ENCODE results near the gene ALDH3B1.
A peak's percentile ranks its signal among the peaks of the same experiment; 100 is the strongest.

The ALDH3B1 gene

GRCh38 chr11:68039526-68040086 lies 29.5 kb downstream of the ALDH3B1 start:
- peak overlapping the region; percentile 27 for H3K4me3 ChIP-seq (ENCODE audit: low read depth, low read length)
- no peaks in the 10 kb centered on the region for H3K79me2 ChIP-seq
- no peaks in the 10 kb centered on the region for H3K9me3 ChIP-seq (ENCODE audit: control insufficient read depth, low read length)
- H3K27ac ChIP-seq, result peak overlapping the region; percentile 66
- H2AFZ ChIP-seq, result no peak overlapping the region
- no peak for TF ChIP-seq CTCF (IDR thresholded peaks at IDR 0.05)
- H3K36me3 ChIP-seq (ENCODE audit: control insufficient read depth, insufficient read depth, low read length), result no peaks in the 10 kb centered on the region
- H3K9ac ChIP-seq, result no peak overlapping the region
- peaks cover 8% of the 10 kb centered on the region for H3K4me1 ChIP-seq
- no peaks in the 10 kb centered on the region for H3K27me3 ChIP-seq (ENCODE audit: control insufficient read depth, insufficient read depth, low read length)
- no peak overlapping the region for H3K4me2 ChIP-seq (ENCODE audit: low read length)

GRCh38 chr11:68040101-68040956 lies 30.2 kb downstream of the ALDH3B1 start:
- Histone ChIP-seq H3K27ac (peak overlapping the region; percentile 66), H3K9ac (no peak overlapping the region), H3K9me3 (ENCODE audit: control insufficient read depth, low read length) (no peaks in the 10 kb centered on the region), H3K27me3 (ENCODE audit: control insufficient read depth, insufficient read depth, low read length) (no peaks in the 10 kb centered on the region), H3K36me3 (ENCODE audit: control insufficient read depth, insufficient read depth, low read length) (no peaks in the 10 kb centered on the region), H3K4me1 (peaks cover 8% of the 10 kb centered on the region), H3K4me2 (ENCODE audit: low read length) (peak overlapping the region; percentile 30), H2AFZ (peak overlapping the region; percentile 61), H3K79me2 (no peaks in the 10 kb centered on the region), H3K4me3 (ENCODE audit: low read depth, low read length) (peak overlapping the region; percentile 29)
- TF ChIP-seq CTCF (IDR thresholded peaks at IDR 0.05), result no peak

- Histone ChIP-seq H3K27me3 (ENCODE audit: control insufficient read depth, insufficient read depth, low read length) (no peaks in the 10 kb centered on the region), H3K36me3 (ENCODE audit: control insufficient read depth, insufficient read depth, low read length) (no peaks in the 10 kb centered on the region), H2AFZ (no peak overlapping the region), H3K4me2 (ENCODE audit: low read length) (peak overlapping the region; percentile 30), H3K4me1 (peaks cover 8% of the 10 kb centered on the region), H3K9me3 (ENCODE audit: control insufficient read depth, low read length) (no peaks in the 10 kb centered on the region), H3K79me2 (no peaks in the 10 kb centered on the region), H3K9ac (no peak overlapping the region), H3K4me3 (ENCODE audit: low read depth, low read length) (peak overlapping the region; percentile 29), H3K27ac (no peak overlapping the region)
- TF ChIP-seq CTCF (IDR thresholded peaks at IDR 0.05), result no peak
These were observed 30.9 kb downstream of the ALDH3B1 start for GRCh38 chr11:68040957-68041591.

- Histone ChIP-seq H3K9me3 (ENCODE audit: control insufficient read depth, low read length) (no peaks in the 10 kb centered on the region), H3K4me1 (peaks cover 8% of the 10 kb centered on the region), H3K27ac (no peak overlapping the region), H3K36me3 (ENCODE audit: control insufficient read depth, insufficient read depth, low read length) (no peaks in the 10 kb centered on the region), H3K79me2 (no peaks in the 10 kb centered on the region), H3K27me3 (ENCODE audit: control insufficient read depth, insufficient read depth, low read length) (no peaks in the 10 kb centered on the region), H3K4me2 (ENCODE audit: low read length) (no peak overlapping the region), H3K9ac (no peak overlapping the region), H3K4me3 (ENCODE audit: low read depth, low read length) (no peak overlapping the region), H2AFZ (no peak overlapping the region)
- no peak for TF ChIP-seq CTCF (IDR thresholded peaks at IDR 0.05)
These were observed 31.6 kb downstream of the ALDH3B1 start for GRCh38 chr11:68041617-68042218.
